HepG2 (cell line): ENCODE measurements around the gene S100A10. TPM values are rescaled to one million over a fixed set of nuclear protein-coding genes. Genes with fewer than 3 reads are reported as not detected.

Experiments used
- ATAC-seq: fragments of 200-7000 bp; cut with Tn5 transposase; 3 replicates; pipeline ENCODE4 v1.9.1; 2020; ENCODE audit warnings: mild to moderate bottlenecking, moderate library complexity
- BruUV-seq: library from RNA; stranded (reverse); fragments of 400-500 nt; replicated peaks from 2 replicates; lab custom pipeline; 2021; lab: Mats Ljungman, UMichigan
- CTCF ChIA-PET: fragments of 300-600 bp; formaldehyde crosslinking; extraction: SDS; loops from one replicate; lab custom pipeline; 2021; ENCODE audit warnings: low total read pairs, inconsistent platforms, low intra/inter-chr PET ratio; lab: Yijun Ruan, JAX
- POLR2A ChIA-PET: fragments of 350-600 bp; sonication (Branson Sonifier 250); formaldehyde crosslinking; loops from one replicate; lab custom pipeline; 2020; ENCODE audit warnings: antibody characterized with exemption, inconsistent platforms; lab: Yijun Ruan, JAX
- DNase-seq: peaks from one replicate; pipeline ENCODE4 v3.0.0-alpha.2; 2015; ENCODE audit warnings: low spot score
- FAIRE-seq: peaks from 3 replicates; lab custom pipeline; 2011; peaks lifted over from hg19 to GRCh38; lab: Jason Lieb, UNC
- H2AFZ ChIP-seq: one replicate; pipeline ENCODE4 v1.6.1; 2011; ENCODE audit warnings: low read length, inconsistent platforms
- H3K27ac ChIP-seq: fragments of 300-600 bp; 3 replicates; pipeline ENCODE4 v1.8.0; 2011; ENCODE audit warnings: mixed run types, mild to moderate bottlenecking, mixed read lengths, low read length, inconsistent platforms; ENCODE audit not compliant: insufficient read depth; ENCODE audit errors: extremely low read length
- H3K27me3 ChIP-seq, 2 experiments: fragments of 200-600 bp in 1 of 2; 2 replicates in 1 of 2; 3 replicates in 1 of 2; pipeline versions ENCODE4 v1.6.0 to v1.8.0; 2011; ENCODE audit warnings: low read length in 2 of 2, mild to moderate bottlenecking in 2 of 2, moderate library complexity in 2 of 2, inconsistent platforms in 1 of 2; ENCODE audit not compliant: insufficient read depth in 2 of 2, control insufficient read depth in 1 of 2
- H3K36me3 ChIP-seq, 2 experiments: fragments of 200-600 bp in 1 of 2; replicated peaks in 1 of 2; 2 replicates in 1 of 2; 3 replicates in 1 of 2; pipeline versions ENCODE4 v1.5.1 to v1.8.0; 2011; ENCODE audit warnings: low read length in 2 of 2, inconsistent platforms in 1 of 2; ENCODE audit not compliant: insufficient read depth in 2 of 2, control insufficient read depth in 1 of 2
- H3K4me1 ChIP-seq: 2 replicates; pipeline ENCODE4 v1.5.1; 2012; ENCODE audit warnings: low read length, inconsistent platforms; ENCODE audit not compliant: insufficient read depth
- H3K4me2 ChIP-seq: 2 replicates; pipeline ENCODE4 v1.6.0; 2011; ENCODE audit warnings: low read depth, low read length, inconsistent platforms
- H3K4me3 ChIP-seq, 3 experiments: fragments of 200-600 bp in 1 of 3; sonication (generic), shearing (Covaris generic) in 1 of 3; replicated peaks in 1 of 3; 2 replicates each; pipeline ENCODE4 v1.5.1; 2011 to 2016; ENCODE audit warnings: low read length in 3 of 3, inconsistent platforms in 2 of 3, low read depth in 2 of 3, mild to moderate bottlenecking in 2 of 3, control low read depth in 1 of 3, mixed read lengths in 1 of 3; ENCODE audit not compliant: insufficient read depth in 1 of 3
- H3K79me2 ChIP-seq: one replicate; pipeline ENCODE4 v1.6.1; 2011; ENCODE audit warnings: low read length, inconsistent platforms; ENCODE audit not compliant: insufficient read depth
- H3K9ac ChIP-seq: 2 replicates; pipeline ENCODE4 v1.6.0; 2011; ENCODE audit warnings: mild to moderate bottlenecking, low read depth, low read length, inconsistent platforms; ENCODE audit not compliant: insufficient read depth
- H3K9me3 ChIP-seq: 2 replicates; pipeline ENCODE4 v1.5.1; 2012; ENCODE audit warnings: mild to moderate bottlenecking, low read length
- H4K20me1 ChIP-seq: 2 replicates; pipeline ENCODE4 v1.6.0; 2011; ENCODE audit warnings: inconsistent platforms, mild to moderate bottlenecking, low read length, moderate library complexity; ENCODE audit not compliant: insufficient read depth
- ATF7-NPFF ChIP-seq: sonication (generic); formaldehyde crosslinking; IDR thresholded peaks from 2 replicates; pipeline ENCODE4 v1.8.1; 2023; ENCODE audit warnings: mild to moderate bottlenecking, low read depth, missing genetic modification reagents, moderate library complexity
- KDM6A ChIP-seq: IDR thresholded peaks from 2 replicates; pipeline ENCODE4 v1.6.1; 2016; ENCODE audit warnings: low read depth
- MBD4 ChIP-seq: IDR thresholded peaks from 2 replicates; pipeline ENCODE4 v1.6.1; 2012; ENCODE audit warnings: low read length, inconsistent platforms, borderline replicate concordance
- NFIB ChIP-seq: sonication (generic); formaldehyde crosslinking; IDR thresholded peaks from 2 replicates; pipeline ENCODE4 v1.9.0; 2021; ENCODE audit warnings: missing genetic modification reagents, mild to moderate bottlenecking, borderline replicate concordance
- NR2C2 ChIP-seq: sonication (generic); formaldehyde crosslinking; IDR thresholded peaks from 2 replicates; pipeline ENCODE4 v1.4.0; 2020; ENCODE audit warnings: missing genetic modification reagents, mild to moderate bottlenecking, moderate library complexity, borderline replicate concordance
- POLR2AphosphoS2 ChIP-seq: IDR thresholded peaks from 2 replicates; pipeline ENCODE4 v1.6.1; 2011; ENCODE audit warnings: low read depth, low read length, improper control_type of control experiment
- RFX5 ChIP-seq: IDR thresholded peaks from 2 replicates; pipeline ENCODE4 v1.6.1; 2011; ENCODE audit warnings: low read depth, low read length, improper control_type of control experiment
- SRSF1 ChIP-seq: fragments of 200-400 bp; formaldehyde crosslinking; optimal IDR thresholded peaks from 2 replicates; pipeline ENCODE3; 2017; ENCODE audit warnings: mild to moderate bottlenecking, low read depth, low read length, moderate library complexity
- TAF15 ChIP-seq: fragments of 200-400 bp; formaldehyde crosslinking; IDR thresholded peaks from one replicate; pipeline ENCODE4 v1.6.1; 2018; ENCODE audit warnings: mild to moderate bottlenecking, low read depth, low read length; ENCODE audit not compliant: poor library complexity, severe bottlenecking
- ZNF292 ChIP-seq: sonication (generic); formaldehyde crosslinking; IDR thresholded peaks from 2 replicates; pipeline ENCODE4 v1.8.1; 2022; ENCODE audit warnings: mild to moderate bottlenecking, low read depth, missing genetic modification reagents, borderline replicate concordance
- ZNF598 ChIP-seq: sonication (generic); formaldehyde crosslinking; IDR thresholded peaks from 2 replicates; pipeline ENCODE4 v1.5.1; 2020; ENCODE audit warnings: mild to moderate bottlenecking, missing genetic modification reagents, borderline replicate concordance
- ZNF652 ChIP-seq: IDR thresholded peaks from 2 replicates; pipeline ENCODE4 v1.6.1; 2016; ENCODE audit warnings: low read depth, borderline replicate concordance
- ZNF678 ChIP-seq: sonication (generic); formaldehyde crosslinking; IDR thresholded peaks from 2 replicates; pipeline ENCODE4 v1.4.0; 2020; ENCODE audit warnings: mild to moderate bottlenecking, missing genetic modification reagents
- WGBS: methylation state at CpG from one replicate; pipeline ENCODE4 v1.1.6; 2017; ENCODE audit warnings: low lambda C conversion rate; 5-methylcytosine and 5-hydroxymethylcytosine counted together
- in situ Hi-C: cut with HindIII; loops from 2 replicates; pipeline ENCODE4 v1.10.0; 2017; ENCODE audit warnings: low pct_unique_long_range_greater_than_20kb; ENCODE audit not compliant: extremely low pct_ligation_motif_present
- intact Hi-C: fragments of 100-400 bp; cut with micrococcal nuclease; formaldehyde crosslinking; loops from one replicate; pipeline ENCODE4 v1.10.0; 2022; ENCODE audit not compliant: unreplicated experiment
- polyA plus RNA-seq, 8 experiments: library from polyadenylated mRNA; depleted of rRNA in 3 of 8; stranded (reverse) in 7 of 8; unstranded in 1 of 8; fragments of >200 nt; fragmentation: Illumina TruSeq in 4 of 8; extraction: Trizol in 4 of 8; gene quantifications; 2 replicates each; pipeline versions ENCODE4 v1.2.1 to v1.2.3, GENCODE V29; 2011 to 2016; ENCODE audit warnings: low read depth in 4 of 8, missing spikeins in 1 of 8, mixed read lengths in 1 of 8; ENCODE audit not compliant: insufficient read depth in 1 of 8
- total RNA-seq, 5 experiments: library from RNA; depleted of rRNA; stranded (reverse); fragments of >200 nt; fragmentation: Illumina TruSeq; extraction: Trizol; gene quantifications; 2 replicates each; pipeline ENCODE4 v1.2.3, GENCODE V29; 2016; ENCODE audit warnings: low read depth in 1 of 5
- TF ChIP-seq, protein P1 (sequence below): sonication (generic); formaldehyde crosslinking; IDR thresholded peaks from 2 replicates; pipeline ENCODE4 v1.4.0; 2020; ENCODE audit warnings: mild to moderate bottlenecking, missing genetic modification reagents
- TF ChIP-seq, protein P2 (sequence below): IDR thresholded peaks from 2 replicates; pipeline ENCODE4 v1.6.1; 2016; ENCODE audit warnings: missing compliant biosample characterization, missing genetic modification reagents, borderline replicate concordance

S100A10 gene
- total and polyA plus RNA-seq, 2 of the 13 experiments (the other 11 are each of a cell fraction or from before 2014, with no cell fraction given), result 16.8 to 28.7 TPM

DNA sequence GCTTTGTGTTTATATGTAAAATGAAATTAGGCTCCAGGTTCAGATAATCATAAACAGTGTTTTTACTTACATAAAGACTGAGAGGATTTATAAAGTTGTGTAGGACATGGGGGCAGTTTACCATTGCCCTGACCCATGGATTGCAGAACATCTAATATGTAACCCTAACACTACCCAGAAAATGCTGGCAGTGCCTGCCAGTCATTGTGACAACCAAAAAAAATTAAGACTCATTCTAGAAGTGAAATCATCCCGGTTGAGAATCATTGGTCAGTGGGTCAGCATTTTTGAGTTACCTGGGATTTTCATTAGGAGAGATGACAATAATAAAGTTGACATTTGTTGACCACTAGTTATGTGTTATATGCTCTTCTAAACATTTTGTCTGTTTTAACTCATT lies 53.1 kb downstream of the S100A10 start:
- ATAC-seq (no peak), FAIRE-seq (no peak), DNase-seq (no peak)
- CTCF ChIA-PET, result no interaction called here
- Histone ChIP-seq H3K4me1 (peaks cover 12% of the 10 kb centered on the region), H2AFZ (no peak overlapping the region), H3K9me3 (no peaks in the 10 kb centered on the region), H3K27me3 (no peaks in the 10 kb centered on the region; a peak in 1 of 5 replicates), H3K4me3 (no peak overlapping the region), H4K20me1 (no peaks in the 10 kb centered on the region), H3K79me2 (no peaks in the 10 kb centered on the region), H3K27ac (no peak overlapping the region), H3K36me3 (no peaks in the 10 kb centered on the region), H3K4me2 (no peak overlapping the region), H3K9ac (no peak overlapping the region)
- intact Hi-C loops (no loop called here), in situ Hi-C loops (no loop called here)
- WGBS, result 6% methylated on average over 1 of the region's 1 CpG
- BruUV-seq, result no TSS peak
- TF ChIP-seq NR2C2 (CRISPR knock-in tag), result no peak
- TF ChIP-seq ZNF292 (CRISPR knock-in tag), result no peak
- no peak for TF ChIP-seq ZNF678 (CRISPR knock-in tag)
- TF ChIP-seq, protein P1, sequence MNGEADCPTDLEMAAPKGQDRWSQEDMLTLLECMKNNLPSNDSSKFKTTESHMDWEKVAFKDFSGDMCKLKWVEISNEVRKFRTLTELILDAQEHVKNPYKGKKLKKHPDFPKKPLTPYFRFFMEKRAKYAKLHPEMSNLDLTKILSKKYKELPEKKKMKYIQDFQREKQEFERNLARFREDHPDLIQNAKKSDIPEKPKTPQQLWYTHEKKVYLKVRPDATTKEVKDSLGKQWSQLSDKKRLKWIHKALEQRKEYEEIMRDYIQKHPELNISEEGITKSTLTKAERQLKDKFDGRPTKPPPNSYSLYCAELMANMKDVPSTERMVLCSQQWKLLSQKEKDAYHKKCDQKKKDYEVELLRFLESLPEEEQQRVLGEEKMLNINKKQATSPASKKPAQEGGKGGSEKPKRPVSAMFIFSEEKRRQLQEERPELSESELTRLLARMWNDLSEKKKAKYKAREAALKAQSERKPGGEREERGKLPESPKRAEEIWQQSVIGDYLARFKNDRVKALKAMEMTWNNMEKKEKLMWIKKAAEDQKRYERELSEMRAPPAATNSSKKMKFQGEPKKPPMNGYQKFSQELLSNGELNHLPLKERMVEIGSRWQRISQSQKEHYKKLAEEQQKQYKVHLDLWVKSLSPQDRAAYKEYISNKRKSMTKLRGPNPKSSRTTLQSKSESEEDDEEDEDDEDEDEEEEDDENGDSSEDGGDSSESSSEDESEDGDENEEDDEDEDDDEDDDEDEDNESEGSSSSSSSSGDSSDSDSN, result no peak
- POLR2A ChIA-PET, result no interaction called here

DNA sequence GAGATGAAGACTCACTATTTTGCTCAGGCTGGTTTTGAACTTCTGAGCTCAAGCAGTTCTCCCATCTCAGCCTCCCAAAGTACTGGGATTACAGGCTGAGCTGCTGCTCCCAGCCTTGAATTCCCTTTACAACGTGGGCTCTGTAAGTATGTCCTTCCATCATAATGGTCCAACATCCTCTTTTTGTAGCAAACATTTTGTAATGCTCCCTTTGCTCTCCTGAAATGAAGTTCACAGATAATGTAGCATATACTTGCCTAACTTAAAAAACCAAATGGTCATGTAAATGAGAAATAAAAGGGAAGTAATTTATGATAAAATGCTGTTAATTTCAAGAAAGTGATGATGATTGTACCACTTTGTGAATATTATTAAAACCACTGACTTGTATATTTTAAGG lies 53.9 kb downstream of the S100A10 start:
- no peak overlapping the region for H3K9ac ChIP-seq
- H3K36me3 ChIP-seq, result no peaks in the 10 kb centered on the region
- H2AFZ ChIP-seq, result no peak overlapping the region
- H3K4me3 ChIP-seq, result no peak overlapping the region
- no peak overlapping the region for H3K27ac ChIP-seq
- no peak for FAIRE-seq
- no peaks in the 10 kb centered on the region for H3K79me2 ChIP-seq
- no TSS peak for BruUV-seq
- intact Hi-C loops, result no loop called here
- no peak for TF ChIP-seq ZNF652
- TF ChIP-seq SRSF1, result no peak
- no peak for TF ChIP-seq KDM6A (CRISPR knock-in tag)
- TF ChIP-seq ZNF598 (CRISPR knock-in tag), result no peak
- TF ChIP-seq POLR2AphosphoS2, result no peak
- TF ChIP-seq RFX5, result no peak
- TF ChIP-seq, protein P2, sequence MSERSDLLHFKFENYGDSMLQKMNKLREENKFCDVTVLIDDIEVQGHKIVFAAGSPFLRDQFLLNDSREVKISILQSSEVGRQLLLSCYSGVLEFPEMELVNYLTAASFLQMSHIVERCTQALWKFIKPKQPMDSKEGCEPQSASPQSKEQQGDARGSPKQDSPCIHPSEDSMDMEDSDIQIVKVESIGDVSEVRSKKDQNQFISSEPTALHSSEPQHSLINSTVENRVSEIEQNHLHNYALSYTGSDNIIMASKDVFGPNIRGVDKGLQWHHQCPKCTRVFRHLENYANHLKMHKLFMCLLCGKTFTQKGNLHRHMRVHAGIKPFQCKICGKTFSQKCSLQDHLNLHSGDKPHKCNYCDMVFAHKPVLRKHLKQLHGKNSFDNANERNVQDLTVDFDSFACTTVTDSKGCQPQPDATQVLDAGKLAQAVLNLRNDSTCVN (CRISPR knock-in tag), result no peak
- no peak for TF ChIP-seq MBD4
- no peak for TF ChIP-seq TAF15
- TF ChIP-seq NFIB (CRISPR knock-in tag), result no peak
- TF ChIP-seq ATF7-NPFF (CRISPR knock-in tag), result no peak
- TF ChIP-seq, all 625 proteins: peak for 0
- H3K9me3 ChIP-seq, result no peaks in the 10 kb centered on the region
- CTCF ChIA-PET, result no interaction called here
- H3K4me2 ChIP-seq, result no peak overlapping the region
- ATAC-seq, result no peak
- in situ Hi-C loops, result no loop called here
- POLR2A ChIA-PET, result no interaction called here
- H4K20me1 ChIP-seq, result no peaks in the 10 kb centered on the region
- H3K27me3 ChIP-seq, result no peaks in the 10 kb centered on the region; a peak in 1 of 5 replicates
- WGBS, result 26% methylated on average over 1 of the region's 1 CpG
- DNase-seq, result no peak
- peaks cover 12% of the 10 kb centered on the region for H3K4me1 ChIP-seq
